GM21786 (cell line): ENCODE data around the gene BPIFB2.
"Not testable (repeated sequence)": the region's sequence is repeated elsewhere in the genome, so short reads cannot be mapped to it uniquely, and the experiment has no call there.

Experiments
- ATAC-seq: cut with Tn5 transposase; IDR thresholded peaks from one replicate; pipeline ENCODE4 v1.9.1; 2021; ENCODE audit not compliant: unreplicated experiment

Gene BPIFB2

GRCh38 chr20:32970115-32970972, 37.2 kb upstream of the BPIFB2 start:
- no peak for ATAC-seq

GRCh38 chr20:32970973-32971300, 36.6 kb upstream of the BPIFB2 start:
- ATAC-seq: no peak

DNA sequence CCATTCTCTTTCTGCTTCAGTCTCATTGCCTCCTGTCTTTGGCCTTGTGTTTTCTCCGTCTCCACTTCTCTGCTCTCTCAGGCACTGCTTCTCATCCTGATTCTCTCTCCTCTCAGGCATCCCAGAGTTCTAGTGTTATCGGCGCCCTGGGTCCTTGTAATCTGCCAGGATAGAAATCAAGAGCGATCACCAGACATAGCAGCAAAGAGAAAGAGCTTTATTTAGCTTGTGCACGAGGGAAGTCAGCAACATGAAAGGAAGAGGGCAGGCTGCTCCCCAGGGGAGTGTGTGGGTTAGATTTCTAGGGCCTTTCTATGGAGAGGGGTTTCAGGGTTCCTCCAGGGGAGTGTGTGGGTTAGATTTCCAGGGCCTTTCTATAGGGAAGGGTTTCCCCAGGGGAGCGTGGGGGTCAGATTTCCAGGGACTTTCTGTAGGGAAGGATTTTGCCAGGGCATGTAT, 35.8 kb upstream of the BPIFB2 start:
- peak; percentile 7 for ATAC-seq

GRCh38 chr20:32972181-32973076, 35.1 kb upstream of the BPIFB2 start:
- peak; percentile 89 for ATAC-seq

- no peak for ATAC-seq
Measured at GRCh38 chr20:32973077-32973717, 34.3 kb upstream of the BPIFB2 start.

DNA sequence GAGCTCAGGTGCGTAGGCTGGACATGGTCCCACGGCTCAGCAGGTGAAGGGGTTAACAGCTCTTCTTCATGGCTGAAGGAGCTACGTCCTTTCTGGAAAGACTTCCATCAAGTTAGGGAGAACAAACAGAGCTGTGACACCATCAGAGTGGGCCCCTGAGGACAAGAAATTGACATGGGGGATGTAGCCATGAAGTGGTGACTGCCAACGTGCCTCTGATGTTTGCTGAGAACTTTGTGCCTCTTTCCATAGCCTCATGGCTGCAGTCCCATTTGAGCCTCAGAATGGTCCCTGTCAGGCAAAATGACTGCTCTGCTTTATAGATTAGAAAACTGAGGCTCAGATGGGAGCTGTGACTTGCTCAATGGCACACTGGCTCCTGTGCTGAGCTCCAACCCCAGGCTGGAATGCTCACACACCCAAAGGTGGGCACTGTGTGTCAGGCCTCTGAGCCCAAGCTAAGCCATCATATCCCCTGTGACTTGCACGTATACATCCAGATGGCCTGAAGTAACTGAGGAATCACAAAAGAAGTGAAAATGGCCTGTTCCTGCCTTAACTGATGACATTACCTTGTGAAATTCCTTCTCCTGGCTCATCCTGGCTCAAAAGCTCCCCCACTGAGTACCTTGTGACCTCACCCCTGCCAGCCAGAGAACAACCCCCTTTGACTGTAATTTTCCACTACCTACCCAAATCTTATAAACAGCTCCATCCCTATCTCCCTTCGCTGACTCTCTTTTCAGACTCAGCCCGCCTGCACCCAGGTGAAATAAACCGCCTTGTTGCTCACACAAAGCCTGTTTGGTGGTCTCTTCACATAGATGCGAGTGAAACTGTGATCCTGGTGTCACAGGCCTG, 33.1 kb upstream of the BPIFB2 start:
- ATAC-seq: not testable (repeated sequence)

GRCh38 chr20:32975121-32975520, 32.4 kb upstream of the BPIFB2 start:
- not testable (repeated sequence) for ATAC-seq

DNA sequence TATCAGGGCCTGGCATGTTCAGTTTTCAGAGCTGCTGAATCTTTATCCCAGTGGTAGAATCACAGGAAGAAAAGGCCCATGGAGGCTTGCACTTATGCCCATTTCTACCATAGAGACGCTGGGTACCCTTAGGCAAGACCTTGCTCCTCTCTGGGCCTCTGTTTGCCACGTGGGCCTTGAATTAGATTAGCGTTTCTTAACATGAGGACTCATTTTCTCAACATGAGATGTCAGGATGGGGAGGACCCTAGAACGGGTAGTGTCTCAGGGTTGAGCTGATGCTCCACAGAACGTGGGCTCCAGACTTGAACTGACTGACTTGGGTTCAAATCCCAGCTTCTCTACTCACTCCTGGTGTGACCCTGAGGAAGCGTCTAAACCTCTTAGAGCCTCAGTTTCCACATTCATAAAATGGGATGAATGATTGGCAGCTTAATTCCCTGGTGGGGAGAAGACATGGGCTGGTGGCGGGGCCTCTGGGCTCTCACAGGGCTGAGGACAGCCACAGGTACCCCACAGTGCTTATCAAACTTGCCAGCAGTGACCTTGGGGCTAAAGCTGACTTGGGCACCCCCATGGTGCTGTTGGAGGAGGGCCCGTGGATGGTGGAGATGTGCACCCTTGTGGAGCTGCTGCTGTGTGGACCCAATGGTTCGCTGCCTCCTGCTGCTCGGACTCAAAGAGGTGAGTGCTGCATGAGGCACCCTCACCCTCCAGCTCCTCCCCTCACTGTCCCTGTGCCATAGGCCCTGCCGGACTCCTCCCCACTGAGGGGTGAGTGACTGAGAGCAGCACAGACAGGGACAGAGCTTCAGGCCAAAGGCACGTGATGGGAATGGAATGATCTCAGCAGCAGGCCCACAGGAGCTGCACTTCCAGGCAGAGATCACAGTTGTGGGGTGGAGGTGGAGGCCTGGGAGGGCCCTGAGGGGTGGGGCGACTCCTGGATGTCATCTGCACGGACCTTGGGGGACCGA, 31.5 kb upstream of the BPIFB2 start:
- ATAC-seq: no peak

DNA sequence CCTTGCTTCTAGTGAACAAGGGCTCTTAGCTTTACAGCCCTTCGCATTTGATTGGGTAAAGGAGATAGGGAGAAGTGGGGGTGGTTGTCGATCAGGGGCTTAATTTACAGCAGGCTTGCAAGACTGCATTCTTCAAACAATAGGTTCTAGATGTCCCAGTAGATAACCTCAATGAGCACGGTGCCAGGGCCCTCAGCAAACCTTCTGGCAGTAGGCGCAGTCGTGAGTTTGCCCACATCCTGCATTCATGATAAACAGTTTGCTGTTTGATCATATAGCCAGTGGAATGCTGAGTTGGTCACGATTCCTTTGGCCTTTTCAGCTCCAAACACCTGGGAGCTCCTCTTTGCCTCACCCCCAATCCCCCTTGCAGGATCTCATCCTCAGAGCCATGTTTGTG, 30.8 kb upstream of the BPIFB2 start:
- ATAC-seq: no peak

DNA sequence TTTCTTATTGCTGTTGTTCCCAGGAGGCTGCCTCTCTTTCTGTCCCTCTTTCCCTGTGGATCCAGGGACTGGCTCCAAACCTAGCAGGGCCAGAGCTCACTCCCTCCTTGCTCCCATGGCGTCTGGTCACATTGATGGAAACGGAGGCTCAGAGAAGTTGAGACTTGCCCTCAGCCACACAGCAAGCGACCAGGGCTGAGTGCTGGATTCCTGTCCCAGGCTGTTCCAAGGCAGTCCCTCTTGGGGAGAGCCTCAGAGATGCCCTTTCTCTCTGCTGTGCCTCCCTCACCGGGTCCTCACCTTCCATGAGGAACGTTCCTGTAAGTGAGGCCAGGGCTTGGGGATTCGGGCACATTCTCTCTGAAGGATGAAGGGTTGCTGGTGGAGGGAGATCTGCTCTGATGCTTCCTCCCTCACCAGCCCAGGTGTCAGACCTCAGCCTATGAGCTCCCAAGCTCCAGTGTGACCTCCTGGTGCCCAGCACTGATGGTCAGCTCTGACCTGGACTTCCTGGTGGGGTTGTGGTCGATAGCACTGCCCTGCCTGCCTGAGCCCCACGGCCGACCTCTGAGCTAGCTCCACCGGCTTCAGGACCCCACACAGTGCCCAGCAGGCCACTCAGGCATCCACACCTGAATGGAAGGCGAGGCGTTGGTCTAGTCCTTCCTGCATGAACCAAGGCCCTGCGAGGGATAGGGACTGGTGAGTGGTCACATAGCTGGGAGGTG, 30.1 kb upstream of the BPIFB2 start:
- ATAC-seq: no peak

- no peak for ATAC-seq
Measured at GRCh38 chr20:32978009-32978335, 29.5 kb upstream of the BPIFB2 start.

- ATAC-seq: no peak
Measured at GRCh38 chr20:32979201-32979998, 28.1 kb upstream of the BPIFB2 start.

DNA sequence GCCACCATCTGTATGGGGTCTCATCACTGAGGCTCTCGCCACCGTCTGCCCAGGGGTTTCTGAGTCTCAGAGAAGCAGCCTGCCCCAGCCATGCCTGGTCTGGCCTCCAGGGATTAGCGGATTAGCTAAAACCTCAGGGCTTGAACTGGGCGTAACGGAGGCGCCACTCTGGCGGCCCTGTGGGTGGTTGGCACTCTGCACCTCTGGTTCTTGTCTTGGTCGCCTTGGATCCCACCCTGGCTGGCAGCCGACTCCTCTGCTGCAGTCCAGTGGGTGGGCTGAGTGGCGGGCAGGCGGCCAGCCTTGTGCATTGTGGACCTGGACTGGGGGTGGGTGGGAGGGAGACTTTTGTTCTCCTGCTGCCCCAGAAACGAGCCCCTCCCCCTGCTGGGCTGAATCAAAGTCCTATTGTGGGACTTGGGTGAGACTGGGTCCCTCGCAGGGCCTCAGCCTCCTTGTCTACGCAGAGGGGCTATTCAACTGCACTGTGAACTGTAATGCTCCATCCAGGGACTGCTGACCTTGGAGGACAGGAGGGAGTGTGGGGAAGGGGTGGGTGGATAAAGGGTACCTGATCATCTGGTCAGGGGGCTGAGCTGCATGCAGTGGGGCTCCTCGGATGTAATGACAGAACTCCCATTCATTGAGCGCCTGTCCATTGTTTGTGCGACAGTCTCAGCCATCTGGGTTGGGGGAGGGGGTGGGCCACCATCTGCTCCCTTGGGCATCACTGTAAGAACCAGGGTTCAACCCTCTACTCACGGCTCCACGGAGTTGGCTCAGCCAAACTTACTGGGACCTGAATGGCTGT, 27.2 kb upstream of the BPIFB2 start:
- ATAC-seq: no peak

GRCh38 chr20:32980990-32981389, 26.5 kb upstream of the BPIFB2 start:
- ATAC-seq: no peak

DNA sequence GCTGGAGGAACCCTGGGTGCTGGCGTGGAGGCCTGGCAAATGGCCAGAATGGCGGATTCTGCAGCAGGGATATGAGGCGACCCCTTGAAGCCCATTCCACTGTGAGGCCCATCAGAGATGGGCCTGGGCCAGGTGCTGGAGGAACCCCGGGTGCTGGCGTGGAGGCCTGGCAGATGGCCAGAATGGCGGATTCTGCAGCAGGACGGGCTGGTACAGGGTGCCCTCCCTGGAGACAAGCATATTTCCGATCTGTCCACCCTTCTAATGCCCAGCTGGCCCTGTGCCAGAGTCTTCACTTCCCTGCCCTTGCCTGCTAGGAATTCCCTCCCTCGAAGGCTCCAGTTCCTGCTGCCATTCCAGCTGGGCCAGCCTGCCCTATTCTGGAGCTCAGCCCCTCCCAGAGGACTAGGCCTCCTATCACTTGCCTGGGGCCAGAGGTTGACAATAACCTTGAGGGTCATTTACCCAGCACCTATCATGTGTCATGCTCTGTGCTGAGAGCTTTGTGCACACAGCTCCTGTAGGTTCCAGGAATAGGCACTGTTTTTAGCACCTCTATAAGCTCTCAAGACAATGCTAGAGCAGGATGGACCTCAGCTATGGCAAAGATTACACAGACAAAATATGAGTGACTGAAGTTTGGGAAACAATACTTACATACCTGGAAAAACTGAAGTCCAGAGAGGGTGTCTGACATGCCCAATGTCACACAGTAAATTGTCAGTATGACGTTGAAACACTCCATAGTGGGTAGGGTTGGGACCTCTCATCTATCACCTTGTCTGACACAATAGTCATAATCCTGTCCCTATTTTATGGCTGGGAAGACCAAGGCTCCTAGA, 24.7 kb upstream of the BPIFB2 start:
- ATAC-seq: no peak

DNA sequence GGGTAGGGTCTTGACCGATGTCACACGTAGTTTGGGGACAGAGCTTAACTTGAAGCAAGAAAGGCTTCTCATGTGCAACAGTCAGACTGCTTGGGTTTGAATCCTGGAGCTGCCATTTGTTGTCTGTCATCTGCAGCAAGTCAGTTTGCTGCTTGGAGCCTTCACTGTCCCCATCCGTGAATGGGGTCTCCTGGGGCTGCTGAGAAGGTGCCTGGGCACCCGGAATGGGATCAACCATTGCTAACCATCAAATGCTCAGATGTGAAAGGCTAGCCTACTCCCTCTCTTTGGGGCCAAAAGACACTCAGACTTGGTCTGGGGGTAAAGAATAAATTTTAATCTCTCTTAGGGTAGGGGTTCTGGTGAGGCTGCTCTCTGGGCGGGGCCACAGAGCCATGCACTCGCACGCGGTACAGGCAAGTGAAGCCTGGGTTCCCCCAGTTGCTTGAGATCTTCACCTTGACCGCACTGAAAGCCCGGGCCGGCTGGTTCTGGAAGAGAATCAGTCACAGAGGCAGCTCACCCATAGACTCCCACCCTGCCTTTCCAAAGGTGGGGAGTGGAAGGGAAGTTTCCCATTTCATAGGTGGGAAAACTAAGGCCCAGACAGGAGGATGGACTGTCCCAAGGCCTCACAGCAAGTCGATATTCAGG, 23.9 kb upstream of the BPIFB2 start:
- ATAC-seq: no peak
